Globus pallidus (tissue), 1 donor: Measurements from ENCODE around the gene C11orf21.

Source experiments
- DNase-seq: peaks from one replicate; pipeline ENCODE4 v3.0.0-alpha.2; 2015; ENCODE audit warnings: low spot score

C11orf21 gene

DNA sequence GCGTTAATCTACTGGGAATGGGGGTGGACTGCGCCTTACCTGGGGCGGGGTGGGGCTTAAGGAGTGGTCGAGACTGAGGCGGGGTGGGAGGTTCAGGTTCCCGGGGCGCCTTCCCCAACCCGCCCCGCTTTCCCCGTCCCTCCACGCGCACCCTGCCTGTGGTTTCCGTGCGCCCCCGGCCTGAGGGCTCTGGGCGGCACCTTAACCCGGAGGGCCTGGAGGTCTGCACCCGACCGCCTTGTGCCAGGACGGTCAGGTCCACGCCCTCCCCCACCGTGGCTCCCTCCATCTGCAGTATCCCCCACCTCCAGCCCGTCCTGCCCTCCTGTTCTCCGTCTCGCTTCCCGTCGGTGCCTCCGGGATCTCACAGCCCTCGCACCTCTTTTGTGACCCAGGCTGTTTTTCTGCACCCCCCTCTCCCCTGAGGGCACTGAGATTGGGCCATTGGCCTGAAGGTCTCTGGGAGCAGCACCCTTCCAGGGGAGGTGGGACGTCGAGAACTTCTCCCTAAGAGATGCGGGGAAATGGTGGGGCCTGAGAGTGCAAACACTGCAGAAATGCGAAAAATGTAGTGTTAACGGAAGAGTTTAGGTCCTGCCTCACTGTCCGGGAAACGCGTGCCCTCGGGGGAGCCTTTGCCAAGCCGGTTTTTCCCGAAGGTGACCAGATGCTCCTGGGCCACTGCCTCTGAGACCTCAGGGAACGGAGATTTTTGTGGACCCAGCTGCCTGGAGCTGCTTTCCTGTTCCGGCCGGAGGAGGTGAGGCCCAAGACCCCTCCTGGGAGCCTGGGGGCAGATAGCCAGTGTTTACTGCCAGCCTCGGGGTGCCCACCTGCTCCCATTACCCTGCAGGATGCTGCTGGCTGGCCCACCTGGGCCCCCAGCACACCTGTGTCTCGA, 30.1 kb downstream of the C11orf21 start:
- no peak for DNase-seq

DNA sequence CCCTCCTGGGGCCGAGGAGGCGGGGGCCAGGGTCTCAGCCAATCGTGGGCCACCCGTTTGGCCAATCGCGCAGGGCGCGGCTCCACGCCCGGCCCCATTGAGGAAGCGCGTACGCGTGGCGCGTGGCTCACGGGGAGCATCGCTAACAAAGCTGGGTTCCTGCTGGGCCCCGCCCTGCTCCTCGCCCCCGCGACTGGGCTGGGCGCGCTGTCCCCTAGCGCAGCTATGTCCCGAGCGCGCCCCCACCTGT, 30.7 kb downstream of the C11orf21 start:
- DNase-seq, result no peak

DNA sequence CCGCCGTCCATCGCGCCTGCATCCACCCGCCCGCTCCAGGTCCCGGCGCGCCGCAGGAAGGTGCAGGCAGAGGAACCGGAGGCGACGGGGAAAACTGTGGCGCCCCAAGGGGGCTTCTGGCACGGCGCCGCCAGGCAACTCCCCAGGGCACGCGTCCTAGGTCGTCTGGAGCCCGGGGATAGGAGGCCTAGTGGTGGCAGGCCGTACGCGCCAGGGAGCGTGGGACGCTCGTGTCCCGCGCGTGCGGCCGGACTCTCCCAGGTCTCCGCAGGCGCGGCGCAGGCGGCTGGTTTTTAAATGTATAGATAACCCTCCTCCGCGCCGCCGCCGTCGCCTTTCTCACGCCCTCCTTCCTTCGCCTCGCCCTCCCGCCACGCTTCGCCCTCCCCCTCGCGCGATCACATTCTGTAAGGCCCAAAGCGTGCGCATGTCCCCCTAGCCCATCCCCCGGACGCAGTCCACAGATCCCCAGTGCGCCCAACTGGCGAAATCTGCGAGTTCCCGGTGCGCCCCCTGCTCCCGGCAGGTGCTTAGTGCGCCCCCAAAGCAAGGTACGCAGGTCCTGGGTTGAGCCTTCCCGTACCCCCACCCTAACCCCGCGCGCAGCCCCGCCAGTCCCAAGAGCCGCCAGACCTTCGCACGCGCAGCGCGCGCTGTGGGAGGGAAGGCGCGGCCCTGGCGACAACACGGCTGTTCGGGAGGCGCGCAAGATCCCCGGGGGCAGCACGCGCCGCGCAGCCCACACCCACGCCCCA, 31.2 kb downstream of the C11orf21 start, which contains the start of gene ASCL2:
ASCL2 (minus strand) TSS at position 267 of the 755 bp plus-strand sequence; CDS start at position 11, 256 bp downstream.
- DNase-seq, result no peak

GRCh38 chr11:2269601-2270321, 32.0 kb downstream of the C11orf21 start:
- no peak for DNase-seq

GRCh38 chr11:2268729-2269600, 32.8 kb downstream of the C11orf21 start:
- no peak for DNase-seq

DNA sequence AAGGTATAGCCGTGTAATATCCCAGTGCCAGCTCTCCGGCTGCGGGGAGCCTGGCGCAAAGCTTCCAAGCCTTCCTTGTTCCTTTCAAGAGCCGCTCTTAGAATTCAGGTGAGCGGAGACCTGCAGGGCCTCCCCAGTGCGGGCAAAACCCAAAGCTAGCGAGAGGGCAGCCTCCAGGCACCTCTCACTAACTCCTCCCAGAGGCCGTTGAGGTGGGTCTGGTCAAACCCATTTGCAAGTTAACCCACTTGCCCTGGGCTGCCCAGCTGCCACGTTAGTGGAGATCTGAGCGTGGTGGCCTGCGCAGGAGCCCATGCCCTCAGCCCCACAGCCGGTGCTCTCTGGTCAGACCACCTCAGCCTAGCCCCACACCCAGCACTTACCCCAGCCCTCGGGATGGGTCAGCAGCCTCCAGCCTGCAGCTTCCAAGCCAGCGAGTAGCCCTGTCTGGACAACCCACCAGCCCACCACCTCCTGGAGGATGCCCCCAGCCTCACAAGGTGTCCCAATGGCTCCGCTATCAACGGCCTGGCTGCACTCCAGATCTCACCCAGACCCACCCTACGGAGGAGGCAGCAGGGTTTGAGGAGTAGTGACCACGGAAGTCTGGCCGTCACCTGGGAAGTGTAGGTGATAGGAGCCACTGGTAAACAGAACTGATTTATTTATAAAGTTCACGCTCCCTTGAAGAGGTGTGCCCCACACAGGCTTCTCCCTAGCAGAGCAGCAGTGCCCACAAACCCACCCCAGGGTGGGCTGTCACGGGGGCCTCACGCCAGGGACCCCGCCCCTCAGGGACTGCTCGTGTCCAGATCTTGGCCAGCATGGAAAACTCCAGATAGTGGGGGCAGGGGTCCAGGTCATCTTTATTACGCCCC, 33.6 kb downstream of the C11orf21 start:
- no peak for DNase-seq

GRCh38 chr11:2267306-2267850, 34.3 kb downstream of the C11orf21 start:
- DNase-seq, result no peak

- DNase-seq, result no peak
Observed at GRCh38 chr11:2266586-2267305, 35.0 kb downstream of the C11orf21 start.

DNA sequence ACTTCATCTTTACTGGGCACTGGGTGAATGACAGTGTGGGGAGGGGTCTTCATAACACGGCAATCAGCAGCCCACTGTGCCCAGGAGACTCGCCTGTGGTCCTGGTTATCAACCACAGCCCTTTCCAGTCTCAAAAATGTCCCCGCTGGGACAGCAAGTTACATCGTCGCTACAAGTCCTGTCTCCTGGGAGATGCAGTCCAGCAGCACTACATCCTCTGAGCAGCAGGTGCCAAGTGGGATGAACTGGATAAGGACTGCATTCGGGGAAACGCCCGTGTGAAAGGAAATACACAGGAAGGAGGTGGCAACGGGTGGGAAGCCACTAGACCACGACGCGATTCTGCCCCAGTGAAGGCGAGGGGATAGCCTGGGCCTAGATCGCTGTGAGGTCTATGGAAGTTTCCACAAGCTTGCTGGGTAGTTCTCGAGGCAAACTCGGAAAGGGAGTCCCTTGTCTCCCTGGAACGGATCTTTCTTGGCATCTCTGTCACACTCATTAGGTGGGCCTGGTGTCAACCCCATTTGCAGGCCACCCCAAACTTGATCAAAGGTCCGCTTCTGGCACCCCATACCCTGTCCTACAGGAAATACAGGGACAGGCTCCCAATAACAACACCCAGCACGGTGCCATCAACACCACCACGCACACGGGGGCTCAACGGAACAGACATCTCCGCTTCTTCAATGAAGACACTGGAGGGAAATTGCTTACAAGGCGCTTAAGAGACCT, 35.7 kb downstream of the C11orf21 start:
- no peak for DNase-seq

DNA sequence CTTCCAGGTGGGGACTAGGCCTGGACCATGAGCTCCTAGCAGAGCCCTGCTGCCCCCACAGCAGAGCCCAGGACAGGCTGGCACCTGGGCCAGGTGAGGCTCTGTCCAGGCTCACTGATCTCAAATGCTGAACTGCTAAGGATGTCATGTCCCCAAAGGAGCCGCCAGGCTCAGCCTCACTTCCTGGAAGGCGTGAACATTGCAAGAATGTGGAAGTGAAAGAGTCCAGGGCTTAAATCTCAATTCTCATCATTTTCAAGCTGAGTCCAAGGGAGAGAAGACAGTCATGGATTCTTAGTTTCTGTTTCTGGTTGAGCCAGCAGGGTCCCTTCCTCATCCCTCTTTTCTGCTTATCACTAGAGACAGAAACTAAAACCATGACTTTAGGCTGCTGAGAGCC, 36.3 kb downstream of the C11orf21 start:
- peak; percentile 56 for DNase-seq

GRCh38 chr11:2264366-2265053, 37.2 kb downstream of the C11orf21 start:
- no peak for DNase-seq

DNA sequence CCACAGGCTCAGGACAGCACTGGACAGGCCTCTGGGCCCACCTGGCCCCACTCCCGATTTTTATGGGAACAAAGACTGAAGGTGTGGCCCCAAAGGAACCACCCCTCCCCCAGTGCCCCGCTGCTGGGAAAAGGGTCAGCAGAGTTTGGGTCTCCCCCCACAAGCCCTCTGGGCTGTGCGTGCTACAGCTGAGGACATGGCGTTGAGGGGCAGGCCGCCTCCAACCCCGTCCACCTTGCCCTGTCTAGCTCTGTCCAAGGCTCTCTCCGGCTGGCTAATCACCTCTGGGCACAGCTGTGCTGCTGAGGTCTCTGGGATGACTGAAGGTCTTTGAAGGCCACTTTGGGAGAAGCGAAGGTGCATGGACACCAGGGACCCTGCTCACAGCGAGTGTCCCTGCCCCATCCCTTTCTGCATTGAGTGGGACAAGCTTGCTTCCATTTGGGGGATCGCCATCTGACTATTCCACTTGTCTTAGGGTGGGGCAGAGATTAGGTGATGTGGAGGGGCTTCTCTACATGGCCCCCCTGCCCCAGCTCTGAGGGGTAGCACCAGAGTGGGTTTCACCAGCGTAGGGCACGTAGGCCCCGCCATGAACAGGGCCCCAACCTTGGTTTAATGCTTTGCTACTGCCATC, 37.9 kb downstream of the C11orf21 start:
- no peak for DNase-seq

- no peak for DNase-seq
Observed at GRCh38 chr11:2263071-2263565, 38.6 kb downstream of the C11orf21 start.

DNA sequence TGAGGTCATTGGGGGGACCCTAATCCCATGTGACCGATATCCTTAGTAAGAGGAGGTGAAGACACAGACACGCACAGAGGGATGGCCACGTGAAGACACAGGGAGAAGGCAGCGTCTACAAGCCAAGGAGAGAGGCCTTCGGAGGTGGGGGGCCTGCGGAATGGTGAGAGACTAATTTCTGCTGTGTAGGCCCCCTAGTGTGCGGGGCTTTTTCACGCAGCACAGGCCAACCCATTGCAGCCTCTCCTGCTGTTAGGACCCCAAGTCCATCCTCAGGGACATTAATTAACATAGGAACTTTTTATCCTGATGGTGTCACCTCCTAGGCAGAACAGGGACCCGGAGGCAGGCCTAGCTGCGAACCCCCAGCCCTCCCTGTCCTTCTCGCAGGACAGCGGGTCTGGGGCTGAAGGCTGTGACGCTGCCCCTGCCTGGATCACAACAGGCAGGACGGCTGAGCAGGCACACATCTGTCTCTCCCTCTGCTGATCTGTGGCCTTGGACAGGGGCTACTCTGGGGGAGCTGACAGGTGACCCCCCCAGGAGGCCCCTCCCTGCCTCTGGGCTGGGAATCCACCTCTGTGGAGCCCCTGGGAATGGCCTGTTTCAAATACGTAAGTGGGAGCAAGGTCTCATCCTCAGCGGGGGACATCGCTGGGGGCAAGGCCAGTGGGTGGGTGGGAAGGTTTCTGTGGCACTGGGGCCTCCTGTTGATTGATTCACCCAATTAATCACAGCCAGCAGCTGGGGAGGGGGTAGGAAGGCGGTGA, 39.2 kb downstream of the C11orf21 start:
- no peak for DNase-seq

DNA sequence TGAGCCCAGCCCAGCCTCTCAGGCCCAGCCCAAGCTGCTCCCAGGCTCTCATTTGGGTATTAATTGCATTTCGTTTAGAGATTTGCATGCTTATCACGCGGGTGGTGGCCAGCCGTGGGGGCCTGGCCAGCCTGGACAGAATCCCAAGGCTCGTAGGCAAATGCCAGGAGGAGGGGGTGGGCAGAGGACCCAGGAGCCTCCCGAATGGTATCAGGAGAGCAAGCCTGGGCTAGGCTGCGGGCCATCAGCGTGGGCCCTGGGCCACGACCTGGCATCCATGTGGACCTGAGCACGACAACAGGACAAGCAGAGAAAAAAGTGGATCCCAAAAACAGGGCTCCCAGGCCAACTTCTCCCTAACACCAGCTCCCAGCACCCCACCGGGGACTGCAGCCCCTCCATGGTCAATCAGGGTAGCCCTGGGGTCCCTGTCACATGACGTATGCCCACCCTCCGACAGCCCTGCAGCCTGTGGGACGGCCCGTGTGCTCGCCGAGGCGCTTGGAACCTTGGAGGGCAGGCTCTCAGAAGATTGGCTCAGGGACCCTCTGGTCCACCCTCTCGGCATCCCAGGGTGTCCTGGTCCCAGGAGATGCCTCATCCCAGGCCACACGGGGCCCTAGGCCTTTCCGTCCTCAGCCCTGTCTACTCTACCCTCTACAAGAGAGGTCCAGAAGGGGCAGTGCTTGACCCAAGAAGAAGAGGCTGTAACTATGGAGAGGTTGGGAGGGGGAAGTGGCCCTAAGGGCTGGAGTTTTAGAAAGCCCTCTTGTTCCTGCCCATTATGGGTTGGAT, 40.1 kb downstream of the C11orf21 start:
- no peak for DNase-seq
